Stomach (tissue), 4 donors: ENCODE data around the gene ALX4.

Source experiments
- EP300 ChIP-seq: sonication (generic); formaldehyde crosslinking; IDR thresholded peaks from one replicate; pipeline ENCODE4 v1.6.1; 2017; ENCODE audit warnings: antibody characterized with exemption
- POLR2A ChIP-seq, 4 donors: fragments of 450-650 bp; IDR thresholded peaks; one replicate each; pipeline ENCODE4 v1.6.1; 2016; ENCODE audit warnings: antibody characterized with exemption in 4 of 4, control low read depth in 2 of 4, mild to moderate bottlenecking in 1 of 4, moderate library complexity in 1 of 4
- POLR2AphosphoS5 ChIP-seq, 3 donors: sonication (generic); formaldehyde crosslinking; IDR thresholded peaks; one replicate each; pipeline ENCODE4 v1.6.1; 2016; ENCODE audit warnings: antibody characterized with exemption in 3 of 3
- TF ChIP-seq, protein P1 (sequence below), 7 experiments: fragments of 450-650 bp in 4 of 7; fragments of 200-600 bp in 3 of 7; sonication (generic) in 3 of 7; IDR thresholded peaks; one replicate each; pipeline ENCODE4 v1.5.1; 2016 to 2019; ENCODE audit warnings: antibody characterized with exemption in 7 of 7, control low read depth in 2 of 7, mild to moderate bottlenecking in 1 of 7

DNA sequence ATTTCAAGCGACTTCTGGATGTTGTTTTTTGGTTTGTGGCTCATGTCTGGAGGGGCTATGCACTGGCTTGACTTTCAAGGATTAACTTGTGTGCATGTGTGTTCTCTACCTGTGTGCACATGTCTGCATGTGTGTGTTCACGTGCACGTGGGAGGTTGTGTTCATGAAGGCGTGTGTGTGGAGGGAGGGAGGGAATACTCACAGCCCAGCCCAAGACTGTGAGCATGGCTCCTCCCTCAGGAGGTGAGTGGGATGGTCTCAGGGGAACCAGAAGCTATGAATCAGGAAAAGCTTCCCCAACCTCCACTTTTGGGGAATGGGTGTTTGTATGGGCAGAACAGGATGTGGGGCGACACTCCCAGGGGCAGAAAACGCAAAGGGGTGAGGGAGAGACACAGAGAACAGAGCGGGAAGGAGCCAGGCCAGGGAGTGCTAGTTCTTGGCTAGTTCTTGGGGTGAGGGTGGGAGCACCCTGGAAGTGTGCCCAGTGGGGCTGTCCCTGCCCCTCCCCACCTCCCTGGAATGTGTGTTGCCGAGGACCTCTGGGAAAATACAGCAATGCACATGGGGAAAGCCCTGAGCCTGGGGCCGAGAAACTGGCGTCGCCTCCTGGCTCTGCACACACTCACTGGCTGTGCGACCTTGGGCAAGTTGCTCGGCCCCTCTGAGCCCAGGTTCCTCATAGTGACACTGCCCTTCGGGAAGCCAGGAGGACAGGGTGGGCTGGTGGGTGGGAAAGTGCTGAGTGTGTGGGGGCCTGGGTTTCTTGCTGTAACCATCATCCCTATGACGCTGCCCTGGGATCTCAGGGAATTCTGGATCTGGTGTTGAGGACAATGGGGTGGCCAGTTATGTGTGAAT is 16.9 kb upstream of the ALX4 start:
- TF ChIP-seq, protein P1, sequence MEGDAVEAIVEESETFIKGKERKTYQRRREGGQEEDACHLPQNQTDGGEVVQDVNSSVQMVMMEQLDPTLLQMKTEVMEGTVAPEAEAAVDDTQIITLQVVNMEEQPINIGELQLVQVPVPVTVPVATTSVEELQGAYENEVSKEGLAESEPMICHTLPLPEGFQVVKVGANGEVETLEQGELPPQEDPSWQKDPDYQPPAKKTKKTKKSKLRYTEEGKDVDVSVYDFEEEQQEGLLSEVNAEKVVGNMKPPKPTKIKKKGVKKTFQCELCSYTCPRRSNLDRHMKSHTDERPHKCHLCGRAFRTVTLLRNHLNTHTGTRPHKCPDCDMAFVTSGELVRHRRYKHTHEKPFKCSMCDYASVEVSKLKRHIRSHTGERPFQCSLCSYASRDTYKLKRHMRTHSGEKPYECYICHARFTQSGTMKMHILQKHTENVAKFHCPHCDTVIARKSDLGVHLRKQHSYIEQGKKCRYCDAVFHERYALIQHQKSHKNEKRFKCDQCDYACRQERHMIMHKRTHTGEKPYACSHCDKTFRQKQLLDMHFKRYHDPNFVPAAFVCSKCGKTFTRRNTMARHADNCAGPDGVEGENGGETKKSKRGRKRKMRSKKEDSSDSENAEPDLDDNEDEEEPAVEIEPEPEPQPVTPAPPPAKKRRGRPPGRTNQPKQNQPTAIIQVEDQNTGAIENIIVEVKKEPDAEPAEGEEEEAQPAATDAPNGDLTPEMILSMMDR (IDR thresholded peaks at IDR 0.05): no peak
- TF ChIP-seq POLR2AphosphoS5 (IDR thresholded peaks at IDR 0.05): no peak
- no peak for TF ChIP-seq POLR2A (IDR thresholded peaks at IDR 0.05)
- TF ChIP-seq EP300: no peak
